CD14-positive monocyte (primary cell): Measurements from ENCODE around the gene TMED8. TPM values are rescaled to one million over a fixed set of nuclear protein-coding genes. Genes with fewer than 3 reads are reported as not detected.

Experiments
- DNase-seq, 3 donors: peaks; one replicate each; pipeline ENCODE4 v3.0.0-alpha.2; 2011 to 2022
- H2AFZ ChIP-seq: 2 replicates; pipeline ENCODE4 v1.6.0; 2012; ENCODE audit warnings: mild to moderate bottlenecking, low read depth, low read length, inconsistent platforms; ENCODE audit not compliant: insufficient read depth, poor library complexity, severe bottlenecking
- H3K27ac ChIP-seq, 2 donors: 1 replicate in 1 of 2; 2 replicates in 1 of 2; pipeline ENCODE4 v1.5.1; 2012 to 2013; ENCODE audit warnings: low read length in 2 of 2, control low read depth in 1 of 2, inconsistent platforms in 1 of 2, low read depth in 1 of 2, mild to moderate bottlenecking in 1 of 2
- H3K27me3 ChIP-seq, 2 donors: one replicate each; pipeline versions ENCODE4 v1.6.0 to v1.6.1; 2011 to 2013; ENCODE audit warnings: low read length in 2 of 2; ENCODE audit not compliant: control insufficient read depth in 2 of 2, insufficient read depth in 2 of 2
- H3K36me3 ChIP-seq, 2 donors: replicated peaks in 1 of 2; 1 replicate in 1 of 2; 2 replicates in 1 of 2; pipeline versions ENCODE4 v1.5.1 to v1.6.1; 2012 to 2013; ENCODE audit warnings: low read length in 2 of 2, control low read depth in 1 of 2, inconsistent platforms in 1 of 2, mild to moderate bottlenecking in 1 of 2; ENCODE audit not compliant: insufficient read depth in 2 of 2, control insufficient read depth in 1 of 2
- H3K4me1 ChIP-seq, 2 donors: 1 replicate in 1 of 2; 2 replicates in 1 of 2; pipeline versions ENCODE4 v1.5.1 to v1.6.1; 2012 to 2013; ENCODE audit warnings: low read length in 2 of 2, control low read depth in 1 of 2, inconsistent platforms in 1 of 2, mild to moderate bottlenecking in 1 of 2, moderate library complexity in 1 of 2; ENCODE audit not compliant: insufficient read depth in 2 of 2, control insufficient read depth in 1 of 2
- H3K4me2 ChIP-seq: replicated peaks from 2 replicates; pipeline ENCODE3; 2012; ENCODE audit warnings: low read length, moderate library complexity, mild to moderate bottlenecking; ENCODE audit not compliant: poor library complexity, severe bottlenecking; ENCODE audit errors: extremely low read depth
- H3K4me3 ChIP-seq, 3 experiments: fragments of 200-600 bp in 1 of 3; sonication (generic) in 1 of 3; replicated peaks in 1 of 3; 1 replicate in 2 of 3; 2 replicates in 1 of 3; pipeline ENCODE4 v1.5.1; 2011 to 2013; ENCODE audit warnings: low read length in 3 of 3, mild to moderate bottlenecking in 3 of 3, control low read depth in 2 of 3, low read depth in 2 of 3, inconsistent platforms in 1 of 3, moderate library complexity in 1 of 3
- H3K79me2 ChIP-seq: 2 replicates; pipeline ENCODE4 v1.6.0; 2012; ENCODE audit warnings: mild to moderate bottlenecking, control low read depth, inconsistent platforms, low read length, moderate library complexity; ENCODE audit not compliant: insufficient read depth
- H3K9ac ChIP-seq: 2 replicates; pipeline ENCODE4 v1.6.0; 2017; ENCODE audit warnings: low read length, mild to moderate bottlenecking; ENCODE audit not compliant: insufficient read depth, poor library complexity, severe bottlenecking
- H3K9me3 ChIP-seq, 2 donors: replicated peaks in 1 of 2; 1 replicate in 1 of 2; 2 replicates in 1 of 2; pipeline versions ENCODE4 v1.5.1 to v1.6.1; 2012 to 2013; ENCODE audit warnings: low read length in 2 of 2, control low read depth in 1 of 2; ENCODE audit not compliant: control insufficient read depth in 1 of 2, insufficient read depth in 1 of 2
- H4K20me1 ChIP-seq: 2 replicates; pipeline ENCODE4 v1.6.0; 2012; ENCODE audit warnings: mild to moderate bottlenecking, low read length, control low read depth, moderate library complexity; ENCODE audit not compliant: insufficient read depth
- H3K27ac Mint-ChIP-seq, 7 donors: one replicate each; pipeline ENCODE4 v1.8.0; 2020; ENCODE audit warnings: mild to moderate bottlenecking in 7 of 7, mixed read lengths in 7 of 7, moderate library complexity in 6 of 7, inconsistent platforms in 2 of 7
- H3K27me3 Mint-ChIP-seq, 3 donors: one replicate each; pipeline ENCODE4 v1.8.0; 2021 to 2022; ENCODE audit warnings: low read depth in 3 of 3, mild to moderate bottlenecking in 3 of 3, mixed read lengths in 3 of 3, moderate library complexity in 3 of 3, inconsistent platforms in 1 of 3
- H3K36me3 Mint-ChIP-seq, 2 donors: one replicate each; pipeline ENCODE4 v1.8.0; 2020; ENCODE audit warnings: mixed read lengths in 2 of 2, inconsistent platforms in 1 of 2, mild to moderate bottlenecking in 1 of 2
- H3K4me1 Mint-ChIP-seq: one replicate; pipeline ENCODE4 v1.8.0; 2020; ENCODE audit warnings: mild to moderate bottlenecking, mixed read lengths
- H3K4me3 Mint-ChIP-seq, 2 donors: one replicate each; pipeline ENCODE4 v1.8.0; 2020; ENCODE audit warnings: mild to moderate bottlenecking in 2 of 2, mixed read lengths in 2 of 2, moderate library complexity in 1 of 2
- H3K9me3 Mint-ChIP-seq, 7 donors: one replicate each; pipeline ENCODE4 v1.8.0; 2020 to 2022; ENCODE audit warnings: mixed read lengths in 7 of 7, mild to moderate bottlenecking in 6 of 7, moderate library complexity in 6 of 7, inconsistent platforms in 2 of 7
- WGBS: methylation state at CpG from one replicate; pipeline ENCODE4 v1.1.5; 2013; ENCODE audit warnings: missing lambda C conversion rate; ENCODE audit not compliant: insufficient coverage; 5-methylcytosine and 5-hydroxymethylcytosine counted together
- intact Hi-C, 2 donors: fragments of 100-400 bp; cut with micrococcal nuclease; formaldehyde crosslinking; loops; one replicate each; pipeline versions ENCODE4 v1.15.0 to v1.15.1; 2023
- polyA plus RNA-seq, 3 donors: library from polyadenylated mRNA; depleted of rRNA in 1 of 3; unstranded in 2 of 3; stranded (reverse) in 1 of 3; fragments of 300-500 nt in 2 of 3; fragments of >200 nt in 1 of 3; fragmentation: Illumina TruSeq in 2 of 3; gene quantifications; 1 replicate in 2 of 3; 2 replicates in 1 of 3; pipeline ENCODE4 v1.2.3, GENCODE V29; 2012 to 2021
- TF ChIP-seq, protein P1 (sequence below): fragments of 200-600 bp; IDR thresholded peaks from one replicate; pipeline ENCODE4 v1.8.0; 2022; ENCODE audit warnings: antibody characterized with exemption, mild to moderate bottlenecking

TMED8 gene
- polyA plus RNA-seq, 3 donors, result 5.4 to 6.2 (median 6.1) TPM

DNA sequence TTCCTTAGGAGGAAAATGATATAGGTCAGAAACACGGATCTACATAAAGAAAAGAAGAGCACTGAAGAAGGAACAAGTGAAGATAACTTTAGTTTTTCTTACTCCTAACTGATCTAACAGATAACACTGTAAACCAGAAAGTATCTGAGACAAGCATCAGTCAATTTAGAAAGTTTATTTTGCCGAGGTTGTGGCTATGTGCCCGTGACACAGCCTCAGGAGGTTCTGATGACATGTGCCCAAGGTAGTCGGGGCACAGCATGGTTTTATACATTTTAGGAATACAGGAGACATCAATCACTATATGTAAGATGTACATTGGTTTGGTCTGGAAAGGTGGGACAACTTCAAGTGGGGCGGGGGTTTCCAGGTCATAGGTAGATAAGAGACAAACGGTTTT lies 23.3 kb upstream of the TMED8 start:
- H3K9me3 Mint-ChIP-seq, result peaks cover 5 to 11% (median 7%) of the 10 kb centered on the region in 7 donors
- peaks cover 0 to 5% of the 10 kb centered on the region in 2 donors for H3K9me3 ChIP-seq
- H3K27ac ChIP-seq, result no peak overlapping the region
- no peak overlapping the region for H3K27ac Mint-ChIP-seq
- H3K79me2 ChIP-seq, result no peaks in the 10 kb centered on the region
- no peaks in the 10 kb centered on the region for H3K4me1 ChIP-seq
- H3K4me3 ChIP-seq, result no peak overlapping the region
- peaks cover 0 to 4% (median 0%) of the 10 kb centered on the region in 3 donors for H3K27me3 Mint-ChIP-seq
- DNase-seq, result no peak
- WGBS, result 100% methylated on average over 1 of the region's 6 CpGs
- intact Hi-C loops, result no loop called here
- H2AFZ ChIP-seq, result no peak overlapping the region
- H3K4me2 ChIP-seq, result no peak overlapping the region
- no peaks in the 10 kb centered on the region for H3K27me3 ChIP-seq
- peaks cover 2% of the 10 kb centered on the region in 2 donors for H3K36me3 Mint-ChIP-seq
- no peaks in the 10 kb centered on the region for H4K20me1 ChIP-seq
- TF ChIP-seq, protein P1, sequence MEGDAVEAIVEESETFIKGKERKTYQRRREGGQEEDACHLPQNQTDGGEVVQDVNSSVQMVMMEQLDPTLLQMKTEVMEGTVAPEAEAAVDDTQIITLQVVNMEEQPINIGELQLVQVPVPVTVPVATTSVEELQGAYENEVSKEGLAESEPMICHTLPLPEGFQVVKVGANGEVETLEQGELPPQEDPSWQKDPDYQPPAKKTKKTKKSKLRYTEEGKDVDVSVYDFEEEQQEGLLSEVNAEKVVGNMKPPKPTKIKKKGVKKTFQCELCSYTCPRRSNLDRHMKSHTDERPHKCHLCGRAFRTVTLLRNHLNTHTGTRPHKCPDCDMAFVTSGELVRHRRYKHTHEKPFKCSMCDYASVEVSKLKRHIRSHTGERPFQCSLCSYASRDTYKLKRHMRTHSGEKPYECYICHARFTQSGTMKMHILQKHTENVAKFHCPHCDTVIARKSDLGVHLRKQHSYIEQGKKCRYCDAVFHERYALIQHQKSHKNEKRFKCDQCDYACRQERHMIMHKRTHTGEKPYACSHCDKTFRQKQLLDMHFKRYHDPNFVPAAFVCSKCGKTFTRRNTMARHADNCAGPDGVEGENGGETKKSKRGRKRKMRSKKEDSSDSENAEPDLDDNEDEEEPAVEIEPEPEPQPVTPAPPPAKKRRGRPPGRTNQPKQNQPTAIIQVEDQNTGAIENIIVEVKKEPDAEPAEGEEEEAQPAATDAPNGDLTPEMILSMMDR, result no peak
- no peak overlapping the region for H3K9ac ChIP-seq
- no peak overlapping the region for H3K4me3 Mint-ChIP-seq
- no peaks in the 10 kb centered on the region for H3K4me1 Mint-ChIP-seq
- no peaks in the 10 kb centered on the region for H3K36me3 ChIP-seq

DNA sequence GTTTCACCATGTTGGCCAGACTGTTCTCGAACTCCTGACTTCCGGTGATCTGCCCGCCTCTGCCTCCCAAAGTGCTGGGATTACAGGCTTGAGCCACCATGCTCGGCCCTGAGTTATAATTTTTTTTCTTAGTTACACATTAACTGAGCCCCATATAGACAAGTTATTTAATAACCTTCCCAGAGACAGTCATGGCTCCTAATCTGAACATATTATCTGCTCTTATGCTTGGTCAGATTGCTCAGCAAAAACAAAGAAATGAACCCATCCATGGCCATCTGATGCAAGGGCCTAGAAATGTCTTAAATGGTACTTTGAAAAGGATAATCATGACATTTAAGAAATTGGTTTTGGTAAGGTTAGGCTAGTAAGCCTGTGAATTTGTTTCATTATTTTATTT lies 13.3 kb upstream of the TMED8 start:
- H3K36me3 ChIP-seq, result no peaks in the 10 kb centered on the region
- no peak overlapping the region for H3K27ac ChIP-seq
- Mint-ChIP-seq H3K4me1 (no peaks in the 10 kb centered on the region), H3K27me3 (peaks cover 0 to 1% (median 0%) of the 10 kb centered on the region in 3 donors), H3K27ac (no peak overlapping the region), H3K4me3 (no peak overlapping the region), H3K9me3 (peaks cover 0 to under 1% (median 0%) of the 10 kb centered on the region in 7 donors), H3K36me3 (no peaks in the 10 kb centered on the region)
- WGBS, result 98% methylated on average over 4 of the region's 4 CpGs
- no peak for DNase-seq
- no peak overlapping the region for H3K4me3 ChIP-seq
- no peak overlapping the region for H3K4me2 ChIP-seq
- no peaks in the 10 kb centered on the region for H3K79me2 ChIP-seq
- TF ChIP-seq, protein P1, result no peak
- no peaks in the 10 kb centered on the region for H3K27me3 ChIP-seq
- intact Hi-C loops, result no loop called here
- no peak overlapping the region for H3K9ac ChIP-seq
- no peaks in the 10 kb centered on the region for H3K9me3 ChIP-seq
- no peaks in the 10 kb centered on the region for H4K20me1 ChIP-seq
- H2AFZ ChIP-seq, result no peak overlapping the region
- H3K4me1 ChIP-seq, result no peaks in the 10 kb centered on the region
